ENCODE results near the gene PAK5. TPM values are rescaled to one million over a fixed set of nuclear protein-coding genes. Genes with fewer than 3 reads are reported as not detected.

Gene PAK5
- total RNA-seq, 1 donor from 2014 or later: 0.16 TPM

DNA sequence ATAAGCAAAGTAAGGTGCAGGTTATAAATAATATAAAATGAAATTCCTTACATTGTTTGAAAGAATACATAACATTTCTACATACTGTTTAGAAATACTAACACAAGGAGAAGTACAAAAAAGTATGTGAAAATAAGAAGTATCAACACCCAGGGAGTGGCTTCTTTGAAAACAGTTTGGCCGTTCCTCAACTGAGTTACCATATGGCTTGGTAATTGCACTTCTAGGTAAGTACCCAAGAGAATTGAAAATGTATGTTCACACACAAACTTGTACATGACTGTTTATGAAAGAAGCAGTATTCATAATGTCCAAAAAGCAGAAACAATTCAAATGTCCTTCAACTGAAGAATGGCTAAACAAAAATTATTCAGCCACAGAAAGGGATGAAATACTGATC, 30.7 kb downstream of the PAK5 start:
- no peaks in the 10 kb centered on the region for H3K4me1 Mint-ChIP-seq (ENCODE audit: low read depth, unreplicated experiment)
- H3K4me3 Mint-ChIP-seq (ENCODE audit: unreplicated experiment): no peak overlapping the region
- no peaks in the 10 kb centered on the region for H3K9me3 Mint-ChIP-seq (ENCODE audit: unreplicated experiment)
- Histone ChIP-seq H3K9ac (ENCODE audit: low read length) (no peak overlapping the region), H4K20me1 (ENCODE audit: insufficient read depth, low read length) (no peaks in the 10 kb centered on the region), H3K79me2 (ENCODE audit: insufficient read depth, low read length) (no peaks in the 10 kb centered on the region), H3K4me1 (ENCODE audit: insufficient read depth, low read length) (no peaks in the 10 kb centered on the region), H3K4me3 (ENCODE audit: insufficient read depth, low read depth, low read length) (no peak overlapping the region), H3K27ac (ENCODE audit: low read depth, low read length) (no peak overlapping the region), H3K9me3 (ENCODE audit: insufficient read depth, low read depth, low read length) (no peaks in the 10 kb centered on the region), H2AFZ (ENCODE audit: low read depth, low read length) (no peak overlapping the region), H3K4me2 (ENCODE audit: low read length) (no peak overlapping the region), H3K36me3 (ENCODE audit: insufficient read depth, low read length) (no peaks in the 10 kb centered on the region), H3K27me3 (ENCODE audit: insufficient read depth, low read length) (no peaks in the 10 kb centered on the region)
- no peak overlapping the region for H3K27ac Mint-ChIP-seq (ENCODE audit: unreplicated experiment)
- no peaks in the 10 kb centered on the region for H3K36me3 Mint-ChIP-seq (ENCODE audit: low read depth, unreplicated experiment)
- FAIRE-seq (no peak), DNase-seq (ENCODE audit: low read depth) (no peak)
- no peak for TF ChIP-seq CTCF (IDR thresholded peaks at IDR 0.05; ENCODE audit: insufficient read depth, low read depth, low read length)
- no peak for TF ChIP-seq EZH2 (IDR thresholded peaks at IDR 0.05; ENCODE audit: insufficient read depth, low read length)
- H3K27me3 Mint-ChIP-seq (ENCODE audit: low read depth, unreplicated experiment): no peaks in the 10 kb centered on the region

- DNase-seq (ENCODE audit: low read depth): no peak
- Histone ChIP-seq H3K4me3 (ENCODE audit: insufficient read depth, low read depth, low read length) (no peak overlapping the region), H3K27me3 (ENCODE audit: insufficient read depth, low read length) (no peaks in the 10 kb centered on the region), H2AFZ (ENCODE audit: low read depth, low read length) (no peak overlapping the region), H3K4me1 (ENCODE audit: insufficient read depth, low read length) (no peaks in the 10 kb centered on the region), H3K79me2 (ENCODE audit: insufficient read depth, low read length) (no peaks in the 10 kb centered on the region), H3K27ac (ENCODE audit: low read depth, low read length) (no peak overlapping the region), H3K4me2 (ENCODE audit: low read length) (no peak overlapping the region), H4K20me1 (ENCODE audit: insufficient read depth, low read length) (no peaks in the 10 kb centered on the region), H3K9me3 (ENCODE audit: insufficient read depth, low read depth, low read length) (no peaks in the 10 kb centered on the region), H3K36me3 (ENCODE audit: insufficient read depth, low read length) (no peaks in the 10 kb centered on the region), H3K9ac (ENCODE audit: low read length) (no peak overlapping the region)
- Mint-ChIP-seq H3K36me3 (ENCODE audit: low read depth, unreplicated experiment) (no peaks in the 10 kb centered on the region), H3K27me3 (ENCODE audit: low read depth, unreplicated experiment) (no peaks in the 10 kb centered on the region), H3K4me3 (ENCODE audit: unreplicated experiment) (no peak overlapping the region), H3K27ac (ENCODE audit: unreplicated experiment) (no peak overlapping the region), H3K4me1 (ENCODE audit: low read depth, unreplicated experiment) (no peaks in the 10 kb centered on the region), H3K9me3 (ENCODE audit: unreplicated experiment) (no peaks in the 10 kb centered on the region)
- no peak for TF ChIP-seq CTCF (IDR thresholded peaks at IDR 0.05; ENCODE audit: insufficient read depth, low read depth, low read length)
- no peak for TF ChIP-seq EZH2 (IDR thresholded peaks at IDR 0.05; ENCODE audit: insufficient read depth, low read length)
- no peak for FAIRE-seq
Measured at GRCh38 chr20:9807136-9807535, 31.7 kb downstream of the PAK5 start.

GRCh38 chr20:9800421-9800820, 38.5 kb downstream of the PAK5 start:
- Histone ChIP-seq H3K4me2 (ENCODE audit: low read length) (no peak overlapping the region), H3K9me3 (ENCODE audit: insufficient read depth, low read depth, low read length) (no peaks in the 10 kb centered on the region), H3K4me3 (ENCODE audit: insufficient read depth, low read depth, low read length) (no peak overlapping the region), H3K27me3 (ENCODE audit: insufficient read depth, low read length) (no peaks in the 10 kb centered on the region), H4K20me1 (ENCODE audit: insufficient read depth, low read length) (no peaks in the 10 kb centered on the region), H3K27ac (ENCODE audit: low read depth, low read length) (no peak overlapping the region), H2AFZ (ENCODE audit: low read depth, low read length) (no peak overlapping the region), H3K4me1 (ENCODE audit: insufficient read depth, low read length) (no peaks in the 10 kb centered on the region), H3K36me3 (ENCODE audit: insufficient read depth, low read length) (no peaks in the 10 kb centered on the region), H3K79me2 (ENCODE audit: insufficient read depth, low read length) (no peaks in the 10 kb centered on the region), H3K9ac (ENCODE audit: low read length) (no peak overlapping the region)
- no peaks in the 10 kb centered on the region for H3K9me3 Mint-ChIP-seq (ENCODE audit: unreplicated experiment)
- H3K4me1 Mint-ChIP-seq (ENCODE audit: low read depth, unreplicated experiment): no peaks in the 10 kb centered on the region
- FAIRE-seq (no peak), DNase-seq (ENCODE audit: low read depth) (no peak)
- H3K27ac Mint-ChIP-seq (ENCODE audit: unreplicated experiment): no peak overlapping the region
- H3K27me3 Mint-ChIP-seq (ENCODE audit: low read depth, unreplicated experiment): no peaks in the 10 kb centered on the region
- no peak for TF ChIP-seq EZH2 (IDR thresholded peaks at IDR 0.05; ENCODE audit: insufficient read depth, low read length)
- TF ChIP-seq CTCF (IDR thresholded peaks at IDR 0.05; ENCODE audit: insufficient read depth, low read depth, low read length): no peak
- no peaks in the 10 kb centered on the region for H3K36me3 Mint-ChIP-seq (ENCODE audit: low read depth, unreplicated experiment)
- H3K4me3 Mint-ChIP-seq (ENCODE audit: unreplicated experiment): no peak overlapping the region
